GM15510 (cell line): ENCODE results near the gene CAMTA1.

Experiments used
- POLR2A ChIP-seq: IDR thresholded peaks from 3 replicates; pipeline ENCODE4 v1.6.1; 2011; ENCODE audit warnings: borderline replicate concordance; ENCODE audit not compliant: insufficient read length; ENCODE audit errors: extremely low read depth

CAMTA1 gene

DNA sequence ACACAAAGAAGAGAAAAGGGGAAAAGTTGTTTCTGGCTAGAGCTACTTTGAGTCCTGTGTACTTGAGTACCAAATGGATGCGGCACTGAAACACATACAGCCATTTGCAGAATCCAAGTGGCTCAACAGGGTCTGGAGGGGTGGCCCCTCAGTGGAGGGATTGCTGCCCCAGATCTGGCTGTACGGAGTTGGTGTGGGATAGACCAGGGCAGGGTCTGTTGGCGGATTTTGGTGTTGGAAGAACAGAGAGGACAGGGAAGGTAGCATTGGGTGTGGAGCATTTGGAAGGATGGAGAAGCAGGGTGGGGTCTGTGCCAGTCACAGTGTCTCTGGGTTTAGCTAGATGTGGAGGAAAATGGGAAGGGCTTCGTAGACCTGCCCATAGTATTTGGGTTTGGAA, 220.5 kb downstream of the CAMTA1 start:
- no peak for TF ChIP-seq POLR2A

DNA sequence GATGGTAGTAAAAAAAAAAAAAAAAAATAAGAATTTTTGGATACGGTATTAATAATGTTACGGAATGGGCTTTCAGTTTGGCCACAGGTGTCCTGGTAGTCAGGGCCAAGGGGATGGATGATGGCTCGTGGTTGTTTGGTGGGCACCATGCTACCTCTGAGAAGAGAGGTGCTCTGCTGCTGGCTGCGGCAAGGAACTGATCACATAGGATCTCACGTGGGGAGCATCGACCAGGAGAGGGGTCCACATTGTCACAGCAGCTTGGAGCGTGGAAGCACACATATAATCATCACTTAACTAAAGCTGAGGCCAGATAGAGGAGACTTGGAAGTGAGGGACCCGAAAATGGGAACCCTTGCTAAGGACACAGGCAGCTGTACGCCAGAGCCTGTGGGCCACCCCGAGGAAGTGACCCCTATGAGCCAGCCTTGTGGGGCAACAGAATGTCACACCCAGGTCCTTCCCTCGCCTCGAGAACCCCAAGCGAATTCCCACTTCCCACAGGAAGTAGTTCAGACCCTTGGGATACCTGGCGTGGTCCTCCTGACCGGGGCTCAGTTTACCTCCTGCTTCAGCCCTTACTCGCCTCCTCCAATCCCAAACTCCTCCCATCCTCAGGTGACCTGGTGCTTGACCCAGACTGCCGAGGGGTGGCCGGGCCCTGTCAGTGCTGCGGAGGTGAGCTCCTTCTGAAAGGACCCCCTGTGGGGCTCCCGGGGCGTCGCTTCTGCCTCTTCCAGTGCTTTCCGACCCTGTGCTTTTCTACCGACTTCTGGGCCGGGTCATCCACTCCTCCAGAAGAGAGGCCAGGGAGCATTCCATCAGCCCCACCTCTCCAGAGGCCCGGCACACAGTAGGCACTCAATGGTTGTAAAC, 222.0 kb downstream of the CAMTA1 start:
- no peak for TF ChIP-seq POLR2A

- no peak for TF ChIP-seq POLR2A
These were observed 222.6 kb downstream of the CAMTA1 start for GRCh38 chr1:7007902-7008301.

DNA sequence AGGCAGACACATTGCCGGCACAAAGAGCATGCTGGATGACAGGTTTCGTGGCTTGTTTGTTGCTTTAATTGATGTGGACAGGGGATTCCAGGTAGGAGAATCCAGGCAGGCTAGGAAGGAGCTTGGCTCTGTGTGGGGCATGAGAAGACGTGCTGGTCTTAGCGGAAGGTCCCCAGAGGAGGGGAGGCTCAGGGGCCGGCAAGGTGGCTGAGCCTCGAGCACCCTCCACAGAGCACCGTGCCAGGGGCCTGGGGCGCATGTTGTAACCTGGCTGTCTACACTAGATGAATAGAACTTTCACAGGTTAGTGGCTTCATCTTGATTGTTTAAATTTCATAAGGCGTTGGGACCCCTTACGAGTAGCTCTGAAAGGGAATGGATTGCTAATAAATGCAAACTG, 223.1 kb downstream of the CAMTA1 start:
- no peak for TF ChIP-seq POLR2A

- TF ChIP-seq POLR2A = no peak
These were observed 223.9 kb downstream of the CAMTA1 start for GRCh38 chr1:7008975-7009740.

GRCh38 chr1:7009741-7010525, 224.7 kb downstream of the CAMTA1 start:
- TF ChIP-seq POLR2A = no peak

DNA sequence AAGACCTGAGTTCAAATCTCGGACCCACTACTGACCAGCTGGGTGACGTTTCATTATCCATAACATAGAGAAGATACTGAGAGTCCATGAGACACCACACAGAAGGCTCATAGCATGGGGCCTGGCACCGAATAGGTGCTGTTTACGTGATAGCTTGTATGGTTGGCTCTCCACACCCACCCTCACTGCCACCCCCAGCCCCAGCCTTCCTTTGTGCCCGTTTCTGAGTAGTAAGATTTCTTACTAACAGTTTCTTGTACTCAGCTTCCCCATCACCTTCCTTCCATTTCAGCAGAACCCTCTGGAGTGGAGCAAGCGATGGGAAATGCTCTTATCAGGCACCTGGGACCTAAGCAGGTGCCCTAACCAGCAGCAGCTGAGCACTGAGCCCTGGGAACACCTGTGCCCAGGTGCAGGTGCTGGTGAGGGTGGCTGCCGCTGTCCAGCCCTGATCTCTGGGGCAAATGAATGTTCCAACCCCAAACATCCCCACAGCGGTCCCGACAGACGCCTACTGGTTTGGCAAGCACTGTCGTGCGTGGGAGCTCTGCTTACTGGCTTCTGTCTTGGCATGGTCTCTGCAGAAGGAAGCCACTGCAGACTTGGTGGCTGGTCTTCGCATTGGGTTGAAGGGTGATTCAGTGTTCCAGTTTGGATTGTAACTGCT, 225.4 kb downstream of the CAMTA1 start:
- no peak for TF ChIP-seq POLR2A

GRCh38 chr1:7011826-7012225, 226.6 kb downstream of the CAMTA1 start:
- no peak for TF ChIP-seq POLR2A

DNA sequence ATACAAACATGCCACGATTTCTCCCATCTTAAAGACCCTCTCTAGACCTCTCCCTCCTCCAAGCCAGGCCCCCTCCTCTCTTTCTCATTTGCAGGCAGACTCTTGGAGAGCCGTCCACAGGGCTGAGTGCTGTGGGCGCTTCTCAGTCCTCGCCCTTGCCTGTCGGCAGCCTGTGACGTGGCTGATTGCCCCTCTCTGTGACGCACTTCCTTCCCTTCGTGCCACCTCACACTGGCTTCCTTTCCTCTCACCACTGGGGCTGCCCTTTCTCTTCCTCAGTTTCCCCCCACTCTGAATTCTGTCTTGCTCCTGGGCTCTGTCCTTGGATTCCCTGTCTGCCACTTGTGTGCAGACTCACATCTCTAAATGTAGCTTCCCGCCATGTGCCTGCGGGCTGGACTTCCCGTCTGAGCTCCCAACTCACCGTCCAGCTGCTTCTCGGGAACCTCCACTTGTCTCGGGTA, 227.2 kb downstream of the CAMTA1 start:
- no peak for TF ChIP-seq POLR2A

GRCh38 chr1:7013833-7014639, 228.8 kb downstream of the CAMTA1 start:
- no peak for TF ChIP-seq POLR2A

- no peak for TF ChIP-seq POLR2A
These were observed 229.3 kb downstream of the CAMTA1 start for GRCh38 chr1:7014640-7014930.

- no peak for TF ChIP-seq POLR2A
These were observed 229.8 kb downstream of the CAMTA1 start for GRCh38 chr1:7015022-7015421.

GRCh38 chr1:7018351-7018750, 233.1 kb downstream of the CAMTA1 start:
- TF ChIP-seq POLR2A = no peak

DNA sequence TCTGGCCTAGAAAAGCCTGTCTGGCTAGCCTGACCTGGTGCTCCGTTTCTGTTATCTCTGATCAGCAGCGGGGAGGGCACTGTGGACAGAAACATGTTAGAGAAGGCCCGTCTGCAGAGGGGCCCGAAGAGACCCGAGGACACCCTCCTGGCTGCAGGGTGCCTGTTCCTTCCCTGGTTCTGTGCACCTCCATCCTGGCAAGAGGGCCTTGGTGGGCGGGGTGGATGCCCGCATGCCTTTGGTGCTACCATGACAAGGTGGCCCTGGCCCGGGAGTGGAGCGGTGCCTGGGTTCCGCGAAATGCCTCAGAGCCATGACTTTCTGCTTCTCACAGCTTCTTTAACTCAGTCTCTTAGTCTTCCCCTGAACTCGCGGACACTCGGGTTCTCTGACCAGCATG, 233.6 kb downstream of the CAMTA1 start:
- TF ChIP-seq POLR2A = no peak
